ENCODE results near the gene REXO5.
A peak's percentile ranks its signal among the peaks of the same experiment; 100 is the strongest.
"Not testable (repeated sequence)": the region's sequence is repeated elsewhere in the genome, so short reads cannot be mapped to it uniquely, and the experiment has no call there.

The REXO5 gene, protein sequence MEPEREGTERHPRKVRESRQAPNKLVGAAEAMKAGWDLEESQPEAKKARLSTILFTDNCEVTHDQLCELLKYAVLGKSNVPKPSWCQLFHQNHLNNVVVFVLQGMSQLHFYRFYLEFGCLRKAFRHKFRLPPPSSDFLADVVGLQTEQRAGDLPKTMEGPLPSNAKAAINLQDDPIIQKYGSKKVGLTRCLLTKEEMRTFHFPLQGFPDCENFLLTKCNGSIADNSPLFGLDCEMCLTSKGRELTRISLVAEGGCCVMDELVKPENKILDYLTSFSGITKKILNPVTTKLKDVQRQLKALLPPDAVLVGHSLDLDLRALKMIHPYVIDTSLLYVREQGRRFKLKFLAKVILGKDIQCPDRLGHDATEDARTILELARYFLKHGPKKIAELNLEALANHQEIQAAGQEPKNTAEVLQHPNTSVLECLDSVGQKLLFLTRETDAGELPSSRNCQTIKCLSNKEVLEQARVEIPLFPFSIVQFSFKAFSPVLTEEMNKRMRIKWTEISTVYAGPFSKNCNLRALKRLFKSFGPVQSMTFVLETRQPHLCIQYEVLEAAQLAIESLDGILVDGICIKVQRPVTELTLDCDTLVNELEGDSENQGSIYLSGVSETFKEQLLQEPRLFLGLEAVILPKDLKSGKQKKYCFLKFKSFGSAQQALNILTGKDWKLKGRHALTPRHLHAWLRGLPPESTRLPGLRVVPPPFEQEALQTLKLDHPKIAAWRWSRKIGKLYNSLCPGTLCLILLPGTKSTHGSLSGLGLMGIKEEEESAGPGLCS

GRCh38 chr16:20806168-20807050 is at the start of gene REXO5, which contains the start of gene ERI2:
TSS of gene REXO5 (plus strand) at chr16:20806527. CDS start at chr16:20806954, 427 bp downstream.
TSS of gene ERI2 (minus strand) at chr16:20806472. CDS start at chr16:20806430, 42 bp downstream.
- Mint-ChIP-seq H3K4me3 (peak within 1 kb of the TSS; percentile 93), H3K27ac (peak within 1 kb of the TSS; percentile 95), H3K36me3 (ENCODE audit: low read depth) (peaks cover 20% of the 10 kb centered on the region), H3K9me3 (no peaks in the 10 kb centered on the region), H3K4me1 (ENCODE audit: low read depth) (peaks cover 21% of the 10 kb centered on the region), H3K27me3 (no peaks in the 10 kb centered on the region)
- DNase-seq: peak; percentile 87

GRCh38 chr16:20760346-20760745 is 46.0 kb upstream of the REXO5 start:
- H3K27ac Mint-ChIP-seq: no peak overlapping the region
- no peaks in the 10 kb centered on the region for H3K27me3 Mint-ChIP-seq
- H3K4me1 Mint-ChIP-seq (ENCODE audit: low read depth): peaks cover 28% of the 10 kb centered on the region
- H3K4me3 Mint-ChIP-seq: no peak overlapping the region
- peaks cover 4% of the 10 kb centered on the region for H3K36me3 Mint-ChIP-seq (ENCODE audit: low read depth)
- no peak for DNase-seq
- no peaks in the 10 kb centered on the region for H3K9me3 Mint-ChIP-seq

DNA sequence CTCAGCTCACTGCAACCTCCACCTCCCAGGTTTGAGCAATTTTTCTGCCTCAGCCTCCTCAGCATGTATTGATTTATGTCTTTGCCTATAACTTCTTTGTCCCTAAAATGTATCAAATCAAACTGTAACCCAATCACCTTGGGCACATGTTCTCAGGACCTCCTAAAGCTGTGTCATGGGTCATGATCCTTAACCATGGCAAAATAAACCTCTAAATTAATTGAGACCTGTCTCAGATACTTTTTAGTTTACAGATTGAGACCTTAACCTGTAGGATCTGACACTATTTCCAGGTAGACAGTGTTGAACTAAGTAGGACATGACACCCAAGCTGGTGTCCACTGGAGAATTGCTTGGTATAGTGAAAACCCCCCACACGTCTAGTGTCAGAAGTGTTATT is 45.2 kb upstream of the REXO5 start:
- Mint-ChIP-seq H3K4me1 (ENCODE audit: low read depth) (peaks cover 28% of the 10 kb centered on the region), H3K36me3 (ENCODE audit: low read depth) (peaks cover 4% of the 10 kb centered on the region), H3K9me3 (no peaks in the 10 kb centered on the region), H3K27me3 (no peaks in the 10 kb centered on the region), H3K27ac (no peak overlapping the region), H3K4me3 (no peak overlapping the region)
- no peak for DNase-seq

DNA sequence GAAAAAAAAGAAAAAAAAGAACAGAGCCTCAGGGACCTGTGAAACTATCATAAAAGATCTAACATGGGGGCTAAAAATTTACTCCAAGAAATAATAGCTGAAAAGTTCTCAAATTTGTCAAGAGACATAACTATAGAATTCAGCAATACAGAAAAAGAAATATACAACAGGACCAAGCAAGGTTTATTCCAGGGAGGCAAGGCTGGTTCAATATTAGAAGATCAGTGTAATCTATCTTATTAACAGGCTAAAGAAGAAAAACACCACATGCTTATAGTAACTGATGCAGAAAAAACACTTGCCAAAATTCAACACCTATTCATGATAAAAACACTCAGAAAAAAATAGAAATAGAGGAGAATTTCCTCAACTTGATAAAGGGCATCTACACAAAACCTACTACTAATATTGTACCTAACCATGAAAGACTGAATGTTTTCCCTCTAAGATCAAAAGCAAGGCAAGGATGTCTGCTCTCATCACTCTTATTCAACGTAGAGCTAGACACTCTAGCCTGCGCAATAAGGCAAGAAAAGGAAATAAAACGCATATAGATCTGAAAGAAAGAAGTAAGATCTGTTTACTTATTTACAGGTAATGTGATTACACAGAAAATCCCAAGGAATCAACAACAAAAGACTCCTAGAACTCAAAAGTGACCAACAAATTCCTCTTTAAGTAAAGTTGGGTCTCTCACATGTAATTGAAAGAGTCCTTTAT is 43.8 kb upstream of the REXO5 start:
- peak overlapping the region; percentile 93 for H3K27ac Mint-ChIP-seq
- DNase-seq: no peak

GRCh38 chr16:20763461-20764232 is 42.7 kb upstream of the REXO5 start, which contains the start of gene ACSM3:
TSS of gene ACSM3 (plus strand) at chr16:20764014. CDS start at chr16:20770035, 6,021 bp downstream.
- Mint-ChIP-seq H3K27me3 (no peaks in the 10 kb centered on the region), H3K36me3 (ENCODE audit: low read depth) (peaks cover 4% of the 10 kb centered on the region), H3K27ac (peak within 1 kb of the TSS; percentile 93), H3K9me3 (no peaks in the 10 kb centered on the region), H3K4me1 (ENCODE audit: low read depth) (peaks cover 28% of the 10 kb centered on the region), H3K4me3 (peak within 1 kb of the TSS; percentile 80)
- DNase-seq: peak; percentile 47

More for the DNA sequence above, 43.8 kb upstream of the REXO5 start:
- Mint-ChIP-seq H3K9me3 (no peaks in the 10 kb centered on the region), H3K27me3 (no peaks in the 10 kb centered on the region), H3K4me3 (peak overlapping the region; percentile 80), H3K36me3 (ENCODE audit: low read depth) (peaks cover 4% of the 10 kb centered on the region), H3K4me1 (ENCODE audit: low read depth) (peaks cover 28% of the 10 kb centered on the region)

DNA sequence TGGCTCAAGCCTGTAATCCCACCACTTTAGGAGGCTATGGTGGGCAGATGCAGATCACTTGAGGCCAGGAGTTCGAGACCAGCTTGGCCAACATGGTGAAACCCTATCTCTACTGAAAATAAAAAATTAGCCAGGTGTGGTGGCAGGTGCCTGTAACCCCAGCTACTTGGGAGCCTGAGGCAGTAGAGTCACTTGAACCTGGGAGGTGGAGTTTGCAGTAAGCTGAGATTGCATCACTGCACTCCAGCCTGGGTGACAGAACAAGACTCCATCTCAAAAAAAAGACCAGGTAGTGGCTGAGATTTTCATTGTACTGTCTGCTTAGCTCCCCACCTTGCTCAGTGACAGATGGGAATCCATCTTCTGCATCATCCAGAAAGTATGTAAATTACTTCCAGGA is 41.9 kb upstream of the REXO5 start:
- H3K27me3 Mint-ChIP-seq; H3K9me3 Mint-ChIP-seq; H3K4me3 Mint-ChIP-seq; DNase-seq; H3K36me3 Mint-ChIP-seq (ENCODE audit: low read depth); H3K27ac Mint-ChIP-seq: not testable (repeated sequence)
- H3K4me1 Mint-ChIP-seq (ENCODE audit: low read depth): peaks cover 28% of the 10 kb centered on the region

- Mint-ChIP-seq H3K9me3 (no peaks in the 10 kb centered on the region), H3K27ac (no peak overlapping the region), H3K27me3 (no peaks in the 10 kb centered on the region), H3K4me1 (ENCODE audit: low read depth) (peaks cover 28% of the 10 kb centered on the region), H3K4me3 (no peak overlapping the region), H3K36me3 (ENCODE audit: low read depth) (peaks cover under 1% of the 10 kb centered on the region)
- DNase-seq: no peak
These were observed 40.6 kb upstream of the REXO5 start for GRCh38 chr16:20765732-20766131.

GRCh38 chr16:20766294-20766693 is 40.0 kb upstream of the REXO5 start:
- Mint-ChIP-seq H3K4me3 (no peak overlapping the region), H3K4me1 (ENCODE audit: low read depth) (peaks cover 28% of the 10 kb centered on the region), H3K27ac (no peak overlapping the region), H3K36me3 (ENCODE audit: low read depth) (peaks cover 3% of the 10 kb centered on the region), H3K27me3 (no peaks in the 10 kb centered on the region), H3K9me3 (no peaks in the 10 kb centered on the region)
- DNase-seq: no peak

DNA sequence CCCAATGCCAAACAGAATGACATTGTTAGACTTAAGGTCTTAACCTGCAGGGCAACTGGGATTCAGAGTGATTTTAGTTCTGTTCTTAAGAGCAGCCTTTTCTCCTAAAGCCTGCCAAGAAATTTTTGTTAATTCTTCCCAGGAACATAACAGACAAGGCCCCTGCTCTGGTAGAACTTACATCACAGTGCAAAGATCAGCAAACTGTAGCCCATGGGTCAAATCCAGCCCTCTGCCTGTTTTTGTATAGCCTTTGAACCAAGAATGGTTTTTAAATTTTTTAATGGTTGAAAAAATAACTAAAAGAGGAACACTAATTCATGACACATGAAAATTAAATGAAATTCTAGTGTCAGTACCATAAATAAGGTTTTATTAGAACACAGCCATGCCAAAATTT is 38.8 kb upstream of the REXO5 start:
- no peaks in the 10 kb centered on the region for H3K27me3 Mint-ChIP-seq
- peaks cover 27% of the 10 kb centered on the region for H3K4me1 Mint-ChIP-seq (ENCODE audit: low read depth)
- H3K9me3 Mint-ChIP-seq: no peaks in the 10 kb centered on the region
- H3K36me3 Mint-ChIP-seq (ENCODE audit: low read depth): peaks cover 3% of the 10 kb centered on the region
- H3K4me3 Mint-ChIP-seq: no peak overlapping the region
- no peak overlapping the region for H3K27ac Mint-ChIP-seq
- DNase-seq: no peak

GRCh38 chr16:20768121-20768520 is 38.2 kb upstream of the REXO5 start:
- DNase-seq: no peak
- Mint-ChIP-seq H3K27ac (no peak overlapping the region), H3K36me3 (ENCODE audit: low read depth) (peaks cover 3% of the 10 kb centered on the region), H3K4me1 (ENCODE audit: low read depth) (peaks cover 21% of the 10 kb centered on the region), H3K9me3 (no peaks in the 10 kb centered on the region), H3K4me3 (no peak overlapping the region), H3K27me3 (no peaks in the 10 kb centered on the region)

DNA sequence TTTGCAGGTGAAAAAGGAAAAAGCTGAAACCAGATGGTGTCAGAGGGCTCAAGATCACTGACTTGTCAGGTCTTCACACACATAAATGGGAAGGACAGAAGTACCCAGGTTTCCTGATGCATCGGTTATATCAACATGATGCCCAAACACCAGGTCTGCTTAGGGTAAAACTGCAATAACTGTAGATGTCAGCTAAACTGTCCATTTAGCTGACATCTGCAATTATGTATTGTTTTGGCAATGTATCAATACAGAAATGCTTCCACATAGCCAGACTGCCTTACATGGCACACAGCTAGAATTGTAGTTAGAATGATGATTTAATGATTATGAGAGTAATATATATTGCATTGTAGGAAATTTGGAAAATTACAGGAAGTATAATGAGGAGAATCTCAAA is 37.5 kb upstream of the REXO5 start:
- peaks cover 15% of the 10 kb centered on the region for H3K4me1 Mint-ChIP-seq (ENCODE audit: low read depth)
- H3K9me3 Mint-ChIP-seq: no peaks in the 10 kb centered on the region
- H3K36me3 Mint-ChIP-seq (ENCODE audit: low read depth): peaks cover 3% of the 10 kb centered on the region
- H3K4me3 Mint-ChIP-seq: no peak overlapping the region
- no peaks in the 10 kb centered on the region for H3K27me3 Mint-ChIP-seq
- no peak for DNase-seq
- no peak overlapping the region for H3K27ac Mint-ChIP-seq

DNA sequence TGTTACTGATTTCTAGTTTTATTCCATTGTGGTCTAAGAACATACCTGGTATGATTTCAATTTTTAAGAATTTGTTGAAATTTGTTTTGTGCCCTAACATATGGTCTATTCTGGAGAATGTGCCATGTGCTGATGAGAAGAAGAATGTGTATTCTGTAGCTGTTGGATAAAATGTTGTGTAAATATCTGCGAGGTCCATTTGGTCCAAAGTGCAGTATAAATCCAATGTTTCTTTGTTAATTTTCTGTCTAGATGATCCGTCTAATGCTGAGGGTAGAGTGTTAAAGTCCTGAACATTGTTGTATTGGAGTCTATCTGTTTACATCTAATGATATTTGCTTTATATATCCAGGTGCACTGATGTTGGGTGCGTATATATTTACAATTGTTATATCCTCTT is 32.6 kb upstream of the REXO5 start:
- H3K9me3 Mint-ChIP-seq: no peaks in the 10 kb centered on the region
- H3K27me3 Mint-ChIP-seq: no peaks in the 10 kb centered on the region
- peaks cover 3% of the 10 kb centered on the region for H3K4me1 Mint-ChIP-seq (ENCODE audit: low read depth)
- no peak overlapping the region for H3K27ac Mint-ChIP-seq
- peaks cover 16% of the 10 kb centered on the region for H3K36me3 Mint-ChIP-seq (ENCODE audit: low read depth)
- H3K4me3 Mint-ChIP-seq: no peak overlapping the region
- DNase-seq: no peak

GRCh38 chr16:20774703-20775362 is 31.5 kb upstream of the REXO5 start:
- H3K27ac Mint-ChIP-seq: no peak overlapping the region
- H3K27me3 Mint-ChIP-seq: no peaks in the 10 kb centered on the region
- peaks cover 20% of the 10 kb centered on the region for H3K36me3 Mint-ChIP-seq (ENCODE audit: low read depth)
- H3K9me3 Mint-ChIP-seq: no peaks in the 10 kb centered on the region
- no peak overlapping the region for H3K4me3 Mint-ChIP-seq
- peaks cover 3% of the 10 kb centered on the region for H3K4me1 Mint-ChIP-seq (ENCODE audit: low read depth)
- peak; percentile 58 for DNase-seq

All from activated T-cell treated with anti-CD3 and anti-CD28 coated beads, Interleukin-2, amount 50 U/mL, for 24 hours (primary cell).